Ammon's horn (tissue), 1 donor: ENCODE measurements around the gene PROX2.

Experiments
- DNase-seq: peaks from one replicate; pipeline ENCODE4 v3.0.0-alpha.2; 2016; ENCODE audit warnings: low spot score

Gene PROX2

GRCh38 chr14:74879427-74880182, 3.7 kb upstream of the PROX2 start:
- DNase-seq, result no peak

- no peak for DNase-seq
Observed at GRCh38 chr14:74875204-74875603, 741 bp downstream of the PROX2 start.

GRCh38 chr14:74871819-74872218, 4.1 kb downstream of the PROX2 start:
- DNase-seq, result no peak

DNA sequence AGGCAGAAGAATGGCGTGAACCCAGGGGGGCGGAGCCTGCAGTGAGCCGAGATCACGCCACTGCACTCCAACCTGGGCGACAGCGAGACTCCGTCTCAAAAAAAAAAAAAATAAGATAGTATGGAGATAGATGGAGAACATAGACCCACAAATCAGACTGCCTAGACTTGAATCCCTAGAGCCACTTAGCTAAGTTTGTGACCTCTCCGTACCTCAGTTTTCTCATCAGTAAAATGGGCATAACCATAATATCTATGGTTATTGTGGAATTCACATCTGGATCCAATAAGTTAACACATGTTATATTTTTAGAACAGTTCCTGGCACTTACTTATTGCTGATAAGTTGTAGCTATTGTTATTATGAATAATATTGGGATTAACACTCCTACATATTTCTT, 7.2 kb downstream of the PROX2 start:
- no peak for DNase-seq

DNA sequence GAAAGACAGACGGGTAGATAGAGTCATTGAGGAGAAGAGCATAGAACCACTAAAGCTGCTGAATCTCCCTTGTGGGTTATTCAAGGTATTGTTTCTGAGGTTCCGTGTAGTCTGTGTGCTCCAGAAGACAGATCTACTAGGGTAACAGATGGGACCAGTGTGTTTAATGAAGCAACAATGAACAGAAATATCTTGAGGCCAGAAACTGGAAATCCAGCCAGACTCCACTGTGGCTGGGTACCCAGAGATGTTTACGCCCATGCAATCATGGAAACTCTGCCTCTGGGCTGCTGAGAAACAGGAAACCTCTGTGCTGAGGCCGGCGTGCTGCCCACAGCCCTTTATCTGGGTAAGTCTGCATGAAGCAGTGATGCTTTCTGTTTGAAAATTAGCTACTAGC, 8.3 kb downstream of the PROX2 start:
- DNase-seq, result peak; percentile 79

DNA sequence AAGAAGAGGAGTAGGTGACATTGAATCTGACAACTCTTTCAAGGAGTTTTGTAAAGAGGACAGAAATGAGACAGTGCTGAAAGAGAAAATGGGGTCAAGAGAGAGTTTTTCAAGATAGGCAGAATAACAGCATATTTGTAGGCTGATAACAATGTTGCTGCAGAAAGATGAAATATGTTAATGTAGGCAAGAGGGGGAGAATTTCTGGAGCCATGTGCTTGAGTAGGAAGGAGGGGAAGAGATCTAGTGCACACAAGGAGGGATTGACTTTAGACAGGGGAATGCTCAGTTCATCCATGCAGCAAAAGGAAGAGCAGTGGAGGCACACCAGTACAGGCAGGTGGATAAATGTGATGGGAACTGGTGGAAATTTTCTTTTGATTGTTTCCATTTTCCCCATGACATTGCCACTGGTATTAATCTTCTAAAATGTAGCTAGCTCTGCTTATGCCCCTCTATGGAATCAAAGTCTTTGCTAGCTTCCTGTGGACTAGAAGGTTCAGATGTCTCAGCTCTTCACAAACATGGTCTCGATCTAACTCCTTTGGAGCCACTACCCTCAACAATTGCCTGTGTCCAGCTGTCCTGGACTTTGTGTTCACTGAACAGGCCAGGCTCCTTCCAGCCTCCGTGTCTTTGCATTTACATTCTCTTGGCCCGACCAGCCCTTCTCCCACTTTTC, 9.1 kb downstream of the PROX2 start:
- no peak for DNase-seq

DNA sequence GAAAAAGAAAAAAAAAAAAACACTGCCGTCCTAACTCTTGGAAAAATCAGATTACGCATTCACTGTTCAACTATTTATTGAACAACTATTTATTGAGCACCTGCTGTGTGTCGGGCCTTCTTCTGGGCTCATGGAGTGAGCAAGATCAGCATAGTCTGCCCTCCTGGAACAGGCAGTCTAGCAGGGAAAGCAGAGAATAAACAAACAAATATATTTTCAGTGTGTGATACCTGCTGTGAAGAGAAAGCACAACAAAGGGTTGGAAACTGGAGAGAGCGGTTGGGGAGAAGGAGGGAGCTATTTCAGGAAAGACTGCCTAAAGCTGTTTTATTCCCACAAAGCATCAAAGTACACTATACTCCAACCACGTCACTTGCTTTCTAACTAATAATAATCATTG, 10.8 kb downstream of the PROX2 start:
- no peak for DNase-seq

- DNase-seq, result no peak
Observed at GRCh38 chr14:74864198-74864597, 11.7 kb downstream of the PROX2 start.

DNA sequence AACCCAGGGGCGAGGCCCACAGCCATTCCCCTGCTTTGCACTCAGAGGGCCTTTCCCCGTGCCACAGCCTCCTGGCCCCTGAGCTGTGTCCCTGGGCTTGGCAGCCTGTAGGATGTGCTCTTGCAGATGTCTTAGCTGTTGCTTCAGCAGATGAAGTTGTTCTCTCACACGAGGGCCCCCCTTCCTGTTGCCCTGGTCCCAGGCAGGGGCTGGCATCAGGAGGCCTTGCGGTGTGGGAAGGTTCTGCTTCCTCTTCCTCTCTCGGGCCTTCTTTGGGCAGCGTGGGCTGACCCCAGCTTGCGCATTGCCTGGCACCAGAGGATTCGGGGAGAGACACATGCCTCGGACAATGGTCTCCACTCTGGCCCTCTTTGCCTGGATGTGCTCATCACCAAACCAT, 12.7 kb downstream of the PROX2 start:
- peak; percentile 65 for DNase-seq

DNA sequence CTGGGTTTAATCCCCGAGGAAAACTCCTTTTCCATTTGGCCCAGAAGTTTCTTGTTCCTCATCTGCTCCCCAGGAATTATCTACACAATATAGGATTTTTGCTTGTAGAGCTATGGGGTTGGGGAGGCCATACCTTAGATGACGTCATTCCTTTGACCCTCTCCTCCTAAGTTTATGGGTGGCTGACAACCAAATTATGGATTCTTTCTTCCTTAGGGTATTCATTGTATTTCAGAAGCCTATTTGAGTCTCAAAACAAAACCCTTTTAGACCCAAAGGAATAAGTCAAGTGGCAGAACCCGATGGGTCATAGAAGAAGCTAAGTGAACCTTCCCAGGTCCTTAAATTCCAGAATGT, 14.2 kb downstream of the PROX2 start:
- no peak for DNase-seq

GRCh38 chr14:74860899-74861733, 14.8 kb downstream of the PROX2 start:
- DNase-seq, result peak; percentile 87

GRCh38 chr14:74859757-74860552, 16.0 kb downstream of the PROX2 start:
- no peak for DNase-seq

- no peak for DNase-seq
Observed at GRCh38 chr14:74858022-74858421, 17.9 kb downstream of the PROX2 start.

- DNase-seq, result no peak
Observed at GRCh38 chr14:74856366-74856765, 19.6 kb downstream of the PROX2 start.

- DNase-seq, result no peak
Observed at GRCh38 chr14:74855945-74856344, 20.0 kb downstream of the PROX2 start.

GRCh38 chr14:74855021-74855420, 20.9 kb downstream of the PROX2 start:
- no peak for DNase-seq

DNA sequence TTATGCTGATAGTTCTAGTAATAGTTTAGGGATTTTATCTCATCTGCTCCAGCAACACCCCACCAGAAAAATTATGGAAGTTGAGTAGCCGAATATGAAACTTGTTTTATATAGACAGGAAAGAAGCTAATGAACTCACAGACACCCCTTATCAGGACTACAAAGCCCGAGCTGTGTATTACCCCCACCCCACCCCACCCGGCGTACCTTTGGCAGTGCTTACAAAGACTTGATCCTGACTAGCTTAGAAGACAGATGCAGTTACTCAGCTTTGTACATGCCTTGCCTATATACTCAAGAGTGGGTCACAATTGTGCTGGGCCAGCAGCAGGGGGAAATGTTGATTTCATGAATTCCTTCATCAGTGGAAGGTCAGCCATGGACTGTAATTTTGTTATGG, 22.4 kb downstream of the PROX2 start:
- no peak for DNase-seq

DNA sequence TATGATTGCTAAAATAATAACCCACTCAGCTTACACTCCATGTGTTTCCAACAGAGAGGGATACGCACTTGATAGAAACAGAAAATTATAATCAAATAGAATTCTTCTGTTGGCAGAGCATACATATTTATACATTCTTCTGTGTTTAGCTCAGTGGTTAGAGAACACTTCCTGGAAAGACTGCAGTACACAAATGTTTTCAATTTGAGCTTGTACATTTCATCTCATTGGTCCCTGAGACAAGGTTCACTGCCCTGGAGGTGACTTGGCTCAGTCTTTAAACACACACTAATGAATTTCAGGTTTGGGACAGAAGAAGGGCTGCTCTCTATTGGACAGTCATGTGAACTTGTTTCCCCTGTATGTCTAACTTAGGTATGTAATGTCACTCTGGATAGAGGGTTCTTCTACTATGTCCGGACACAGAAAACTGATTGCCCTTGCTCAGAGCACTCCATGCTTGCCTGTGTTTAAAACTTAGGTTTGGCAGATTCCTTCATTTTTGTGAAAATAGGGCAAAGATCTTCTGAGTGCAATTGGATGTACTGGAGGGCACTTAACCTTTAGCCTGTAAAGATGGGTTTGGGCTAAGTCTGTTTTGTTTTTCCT, 22.9 kb downstream of the PROX2 start:
- no peak for DNase-seq

GRCh38 chr14:74848768-74849167, 27.2 kb downstream of the PROX2 start:
- DNase-seq, result no peak

DNA sequence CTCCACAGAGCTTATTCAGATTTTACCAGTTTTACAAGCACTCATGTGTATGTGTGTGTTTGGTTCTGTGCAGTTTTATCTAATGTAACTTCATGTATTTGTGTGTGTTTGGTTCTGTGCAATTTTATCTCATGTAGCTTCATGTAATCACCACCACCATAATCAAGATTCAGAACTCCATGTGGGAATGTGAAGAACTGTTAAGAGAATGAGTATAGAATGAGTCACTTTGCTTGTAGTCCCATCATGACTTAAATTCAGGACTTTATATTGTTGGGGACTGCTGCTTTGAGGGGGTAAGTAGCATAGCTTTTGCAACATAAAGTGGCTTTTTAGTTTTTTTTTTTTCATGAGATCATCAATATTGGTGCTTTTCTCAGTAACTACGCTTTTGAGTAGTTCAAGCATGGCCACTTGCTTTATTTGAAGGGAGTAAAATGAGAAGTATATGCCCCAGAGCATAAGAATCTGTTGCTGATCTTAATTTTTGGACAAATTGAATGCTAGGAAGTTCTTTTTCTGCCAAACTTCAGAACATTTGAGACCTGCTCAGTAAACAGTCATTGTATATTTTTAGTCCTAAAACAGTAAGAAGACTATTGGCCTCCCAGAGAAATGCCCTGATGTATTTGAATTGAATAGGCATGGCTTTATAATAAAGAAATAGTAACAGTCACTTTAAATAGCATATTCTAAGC, 28.8 kb downstream of the PROX2 start:
- DNase-seq, result no peak

- no peak for DNase-seq
Observed at GRCh38 chr14:74846168-74846567, 29.8 kb downstream of the PROX2 start.
